Measurements from ENCODE around the gene ANKMY1. TPM values are rescaled to one million over a fixed set of nuclear protein-coding genes. Genes with fewer than 3 reads are reported as not detected.
A peak's percentile ranks its signal among the peaks of the same experiment; 100 is the strongest.

The ANKMY1 gene
- total RNA-seq, 4 donors from 2014 or later, result 9.1 to 10.9 (median 10.2) TPM

DNA sequence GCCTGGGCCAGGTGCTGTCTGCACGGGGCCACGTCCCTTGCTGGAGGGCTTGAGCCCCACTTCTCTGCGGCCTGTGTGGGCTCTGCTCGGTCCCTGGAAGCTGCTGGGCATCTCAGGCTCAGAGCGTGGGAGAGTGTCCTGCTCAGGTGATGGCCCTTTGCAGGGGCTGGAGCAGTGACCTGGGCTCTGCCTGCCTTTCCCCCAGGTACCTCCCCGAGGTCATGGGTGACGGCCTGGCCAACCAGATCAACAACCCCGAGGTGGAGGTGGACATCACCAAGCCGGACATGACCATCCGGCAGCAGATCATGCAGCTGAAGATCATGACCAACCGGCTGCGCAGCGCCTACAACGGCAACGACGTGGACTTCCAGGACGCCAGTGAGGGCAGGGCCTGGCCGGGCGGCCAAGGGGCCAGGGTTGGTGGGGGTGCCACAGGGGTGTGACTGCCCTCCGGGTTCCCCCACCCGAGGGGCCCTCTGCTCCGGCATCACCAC lies 92.5 kb downstream of the ANKMY1 start:
- WGBS, result 98% methylated on average over 9 of the region's 22 CpGs
- peaks cover 7 to 64% (median 41%) of the 10 kb centered on the region in 4 donors for H3K36me3 ChIP-seq
- no peak overlapping the region for H3K4me3 ChIP-seq

GRCh38 chr2:240464514-240465241 lies 93.1 kb downstream of the ANKMY1 start:
- TF ChIP-seq POLR2AphosphoS5 (IDR thresholded peaks at IDR 0.05) (no peak), CTCF (IDR thresholded peaks at IDR 0.05) (no peak), POLR2A (IDR thresholded peaks at IDR 0.05; ENCODE audit: low read depth) (no peak), EP300 (IDR thresholded peaks at IDR 0.05) (no peak)
- no peak overlapping the region for H3K27ac ChIP-seq (replicated peaks in 1 of 4)
- H3K9me3 ChIP-seq, result no peaks in the 10 kb centered on the region
- peak; percentile 85 for DNase-seq (ENCODE audit: extremely low spot score)
- H3K4me3 ChIP-seq, result no peak overlapping the region
- H3K4me1 ChIP-seq, result no peaks in the 10 kb centered on the region
- no peaks in the 10 kb centered on the region for H3K27me3 ChIP-seq
- 85% methylated on average over 7 of the region's 43 CpGs for WGBS
- H3K36me3 ChIP-seq, result peaks cover 7 to 69% (median 44%) of the 10 kb centered on the region in 4 donors
- intact Hi-C loops (cut with DNase I), result no loop called here

More for the DNA sequence above, 92.5 kb downstream of the ANKMY1 start:
- DNase-seq (ENCODE audit: extremely low spot score), result peak; percentile 83
- Histone ChIP-seq H3K4me1 (no peaks in the 10 kb centered on the region), H3K9me3 (no peaks in the 10 kb centered on the region), H3K27ac (replicated peaks in 1 of 4) (no peak overlapping the region), H3K27me3 (peaks cover 0 to 2% (median 0%) of the 10 kb centered on the region in 4 donors)
- no peak for TF ChIP-seq POLR2A (IDR thresholded peaks at IDR 0.05; ENCODE audit: low read depth)
- intact Hi-C loops (cut with DNase I), result no loop called here

DNA sequence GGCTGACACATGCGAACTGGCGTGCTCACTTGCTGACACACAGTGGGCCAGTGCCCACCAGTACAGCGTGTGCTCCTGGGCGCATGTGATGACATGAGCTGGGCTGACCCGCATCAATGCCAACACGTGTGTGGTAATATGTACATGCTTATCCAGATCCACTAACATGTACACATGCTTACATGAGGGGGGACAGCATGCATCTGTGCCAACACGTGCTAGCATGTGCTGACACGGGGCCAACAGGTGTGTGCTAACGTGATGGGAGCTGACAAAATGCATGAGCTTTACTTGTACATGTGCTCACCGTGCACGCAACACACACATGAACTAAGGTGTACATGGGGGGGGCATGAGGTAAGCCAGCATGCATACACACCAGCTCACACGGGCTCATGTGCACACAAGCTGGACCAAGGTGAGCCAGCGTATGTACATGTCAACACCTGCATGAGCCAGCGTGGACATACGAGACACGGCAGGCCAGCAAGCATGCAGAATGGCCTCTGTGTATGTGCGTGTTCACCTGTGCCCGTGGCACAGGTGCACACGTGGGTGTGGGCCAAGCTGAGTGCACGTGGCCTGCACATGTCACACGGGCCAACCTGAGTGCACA lies 93.8 kb downstream of the ANKMY1 start:
- intact Hi-C loops (cut with DNase I), result no loop called here
- 93% methylated on average over 18 of the region's 21 CpGs for WGBS
- no peak for DNase-seq (ENCODE audit: extremely low spot score)
- no peaks in the 10 kb centered on the region for H3K4me1 ChIP-seq
- no peaks in the 10 kb centered on the region for H3K9me3 ChIP-seq
- TF ChIP-seq EP300 (IDR thresholded peaks at IDR 0.05), result no peak
- no peak for TF ChIP-seq POLR2A (IDR thresholded peaks at IDR 0.05; ENCODE audit: low read depth)
- no peak for TF ChIP-seq CTCF (IDR thresholded peaks at IDR 0.05)
- TF ChIP-seq POLR2AphosphoS5 (IDR thresholded peaks at IDR 0.05), result no peak
- H3K27ac ChIP-seq (replicated peaks in 1 of 4), result no peak overlapping the region
- no peak overlapping the region for H3K4me3 ChIP-seq
- H3K27me3 ChIP-seq, result no peaks in the 10 kb centered on the region
- H3K36me3 ChIP-seq, result peaks cover 7 to 75% (median 44%) of the 10 kb centered on the region in 4 donors

- H3K36me3 ChIP-seq, result peaks cover 7 to 75% (median 44%) of the 10 kb centered on the region in 4 donors
- intact Hi-C loops (cut with DNase I), result no loop called here
Measured at GRCh38 chr2:240463274-240463865, 94.4 kb downstream of the ANKMY1 start.

More at GRCh38 chr2:240463274-240463865, 94.4 kb downstream of the ANKMY1 start:
- Histone ChIP-seq H3K4me1 (no peaks in the 10 kb centered on the region), H3K27ac (replicated peaks in 1 of 4) (no peak overlapping the region), H3K27me3 (no peaks in the 10 kb centered on the region), H3K9me3 (no peaks in the 10 kb centered on the region), H3K4me3 (no peak overlapping the region)
- no peak for DNase-seq (ENCODE audit: extremely low spot score)
- TF ChIP-seq POLR2A (IDR thresholded peaks at IDR 0.05; ENCODE audit: low read depth), result no peak
- no peak for TF ChIP-seq CTCF (IDR thresholded peaks at IDR 0.05)
- no peak for TF ChIP-seq POLR2AphosphoS5 (IDR thresholded peaks at IDR 0.05)
- no peak for TF ChIP-seq EP300 (IDR thresholded peaks at IDR 0.05)
- WGBS, result 91% methylated on average over 14 of the region's 22 CpGs
